GM18519 (cell line): Measurements from ENCODE around the gene ILKAP.

Source experiments
- ATAC-seq: cut with Tn5 transposase; IDR thresholded peaks from one replicate; pipeline ENCODE4 v1.9.1; 2021; ENCODE audit warnings: mild to moderate bottlenecking, moderate library complexity; ENCODE audit not compliant: unreplicated experiment, low FRiP score

The ILKAP gene

DNA sequence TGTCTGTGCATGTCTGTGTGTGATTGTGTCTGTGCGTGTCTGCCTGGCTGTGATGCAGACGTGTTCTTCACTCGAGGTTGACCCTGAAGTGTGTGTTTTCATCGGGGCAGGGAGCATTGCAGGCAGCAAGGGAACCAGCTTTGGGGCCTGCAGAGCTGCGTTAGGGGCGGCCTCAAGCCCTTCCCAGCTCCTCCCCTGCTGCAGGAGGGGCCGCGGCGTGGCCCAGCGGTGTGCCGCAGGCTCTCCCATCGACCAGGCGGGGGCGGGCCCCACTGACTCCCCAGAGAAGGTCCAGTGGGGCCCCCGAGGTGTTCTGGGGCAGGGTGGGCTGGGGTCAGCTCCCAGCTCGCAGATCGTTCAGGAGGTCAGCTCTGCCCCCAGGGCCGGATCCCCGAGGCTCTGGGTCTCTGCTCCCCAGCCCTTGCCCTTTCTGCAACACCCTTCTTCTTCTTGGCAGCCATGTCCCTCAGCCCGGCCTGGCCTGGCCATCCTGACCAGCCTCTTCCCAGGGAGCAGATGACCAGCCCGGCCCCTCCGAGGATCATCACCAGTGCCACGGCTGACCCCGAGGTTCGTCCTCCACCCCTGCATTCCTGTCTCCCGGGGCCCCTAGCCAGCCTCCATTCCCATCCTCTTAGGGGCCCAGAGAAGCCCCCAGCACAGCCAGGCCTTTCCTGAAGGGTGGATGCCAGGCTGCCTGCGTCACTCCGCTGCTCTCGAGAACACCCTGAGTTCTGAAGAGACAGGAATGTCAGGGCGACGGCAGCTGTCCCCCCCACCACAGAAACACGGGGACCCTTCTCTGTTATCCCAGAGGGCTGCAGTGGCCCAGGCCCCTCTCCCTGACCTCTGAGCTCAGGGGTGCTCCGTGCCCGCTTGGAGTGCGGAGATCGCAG is 76.1 kb downstream of the ILKAP start:
- no peak for ATAC-seq

DNA sequence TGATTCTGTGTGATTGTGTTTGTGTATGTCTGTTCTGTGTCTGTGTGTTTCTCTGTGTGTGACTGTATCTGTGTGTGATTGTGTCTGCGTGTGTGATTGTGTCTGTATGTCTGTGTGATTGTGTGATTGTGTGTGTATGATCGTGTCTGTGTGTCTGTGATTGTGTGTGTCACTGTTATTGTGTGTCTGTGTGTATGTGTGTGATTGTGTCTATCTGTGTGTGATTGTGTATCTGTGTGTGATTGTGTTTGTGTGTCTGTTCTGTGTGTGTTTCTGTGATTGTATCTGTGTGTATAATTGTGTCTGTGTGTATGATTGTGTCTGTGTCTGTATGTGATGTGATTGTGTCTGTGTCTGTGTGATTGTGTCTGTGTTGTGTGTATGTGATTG is 76.7 kb downstream of the ILKAP start:
- no peak for ATAC-seq

DNA sequence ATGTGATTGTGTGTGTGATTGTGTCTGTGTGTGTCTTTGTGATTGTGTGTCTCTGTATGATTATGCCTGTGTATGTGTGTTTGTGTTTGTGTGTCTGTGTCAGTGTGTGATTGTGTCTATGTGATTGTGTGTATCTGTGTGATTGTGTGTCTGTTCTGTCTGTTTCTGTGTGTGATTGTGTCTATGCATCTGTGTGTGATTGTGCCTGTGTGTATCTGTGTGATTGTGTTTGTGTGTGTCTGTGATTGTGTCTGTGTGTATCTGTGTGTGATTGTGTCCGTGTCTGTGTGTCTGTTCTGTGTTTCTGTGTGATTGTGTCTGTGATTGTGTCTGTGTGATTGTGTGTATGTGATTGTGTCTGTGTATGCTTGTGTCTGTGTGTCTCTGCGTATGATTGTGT is 77.2 kb downstream of the ILKAP start:
- no peak for ATAC-seq

DNA sequence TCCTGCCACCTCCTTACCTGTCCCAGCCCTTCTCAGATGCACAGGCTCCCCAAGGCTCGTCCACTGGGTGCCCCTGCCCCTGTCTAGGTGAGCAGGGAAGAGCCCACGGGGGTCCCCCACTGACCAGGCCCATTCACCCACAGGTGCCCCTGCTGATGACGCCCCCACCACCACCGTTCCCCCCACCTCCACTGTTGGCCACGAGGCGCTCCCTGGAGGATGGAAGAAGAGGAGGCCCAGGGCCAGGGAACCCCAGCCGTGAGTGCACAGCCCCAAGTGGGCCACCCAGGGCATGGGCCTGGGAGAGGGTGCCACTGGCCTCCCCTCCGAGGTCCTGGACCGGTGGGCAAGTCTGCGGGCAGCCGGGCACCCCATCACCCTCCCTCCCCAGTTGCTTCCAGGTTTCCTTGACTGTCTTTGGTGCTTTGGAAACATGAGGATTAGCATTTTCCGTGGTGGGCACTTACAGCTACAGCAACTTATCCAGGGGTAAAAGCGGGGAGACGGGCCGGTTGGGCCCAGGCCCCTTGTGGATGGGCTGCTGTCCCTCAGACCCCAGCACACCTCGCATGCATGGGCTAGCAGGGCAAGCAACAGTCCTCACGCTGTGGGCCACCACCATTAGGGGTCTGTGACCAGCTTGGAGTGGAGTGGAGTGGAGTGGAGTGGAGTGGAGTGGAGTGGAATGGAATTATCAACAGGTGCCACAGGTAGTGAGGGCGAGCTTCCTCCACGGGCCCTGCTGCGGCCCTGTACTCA is 78.2 kb downstream of the ILKAP start:
- no peak for ATAC-seq

DNA sequence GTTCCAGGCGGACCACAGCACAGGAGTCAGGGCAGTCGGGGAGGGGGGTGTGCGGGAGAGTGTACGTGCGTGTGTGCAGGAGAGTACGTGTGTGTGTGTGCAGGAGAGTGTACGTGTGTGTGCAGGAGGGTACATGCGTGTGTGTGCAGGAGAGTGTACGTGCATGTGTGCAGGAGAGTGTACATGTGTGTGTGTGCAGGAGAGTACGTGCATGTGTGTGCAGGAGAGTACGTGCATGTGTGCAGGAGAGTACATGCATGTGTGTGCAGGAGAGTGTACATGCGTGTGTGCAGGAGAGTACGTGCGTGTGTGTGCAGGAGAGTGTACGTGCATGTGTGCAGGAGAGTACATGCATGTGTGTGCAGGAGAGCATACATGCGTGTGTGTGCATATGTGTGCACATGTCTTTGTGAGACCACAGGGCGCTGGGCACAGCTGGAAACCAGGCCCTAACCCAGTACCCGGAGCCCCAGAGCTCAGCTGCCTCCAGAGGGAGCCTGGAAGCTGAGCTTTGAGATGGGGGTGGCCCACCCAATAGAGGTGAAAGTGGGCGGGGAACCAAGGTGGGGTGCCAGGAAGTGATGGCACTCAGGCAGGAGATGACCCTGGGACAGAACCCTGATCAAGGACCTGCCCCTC is 78.9 kb downstream of the ILKAP start:
- no peak for ATAC-seq

DNA sequence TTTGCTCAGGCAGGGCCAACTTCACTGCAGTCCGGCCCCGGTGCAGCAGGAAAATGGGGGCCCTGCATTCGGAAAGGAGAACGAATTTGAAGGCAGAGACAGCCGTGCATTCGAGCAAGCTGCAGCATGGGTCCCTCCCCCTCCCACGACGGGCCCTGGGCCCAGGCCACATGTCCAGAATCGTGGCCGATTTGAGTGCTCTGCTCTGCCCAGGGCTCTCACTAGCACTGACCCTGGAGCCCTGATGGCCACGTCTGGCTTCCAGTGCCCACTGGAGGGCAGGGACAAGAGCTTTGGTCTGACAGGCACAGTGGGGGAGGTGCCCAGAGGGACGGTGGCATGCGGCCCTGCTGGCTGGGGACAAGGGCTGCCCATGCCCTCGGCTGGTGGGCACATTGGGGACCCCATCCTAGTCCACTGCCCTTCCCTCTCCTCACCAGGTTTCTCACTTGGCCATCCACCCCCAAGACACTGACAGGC is 79.5 kb downstream of the ILKAP start:
- no peak for ATAC-seq

DNA sequence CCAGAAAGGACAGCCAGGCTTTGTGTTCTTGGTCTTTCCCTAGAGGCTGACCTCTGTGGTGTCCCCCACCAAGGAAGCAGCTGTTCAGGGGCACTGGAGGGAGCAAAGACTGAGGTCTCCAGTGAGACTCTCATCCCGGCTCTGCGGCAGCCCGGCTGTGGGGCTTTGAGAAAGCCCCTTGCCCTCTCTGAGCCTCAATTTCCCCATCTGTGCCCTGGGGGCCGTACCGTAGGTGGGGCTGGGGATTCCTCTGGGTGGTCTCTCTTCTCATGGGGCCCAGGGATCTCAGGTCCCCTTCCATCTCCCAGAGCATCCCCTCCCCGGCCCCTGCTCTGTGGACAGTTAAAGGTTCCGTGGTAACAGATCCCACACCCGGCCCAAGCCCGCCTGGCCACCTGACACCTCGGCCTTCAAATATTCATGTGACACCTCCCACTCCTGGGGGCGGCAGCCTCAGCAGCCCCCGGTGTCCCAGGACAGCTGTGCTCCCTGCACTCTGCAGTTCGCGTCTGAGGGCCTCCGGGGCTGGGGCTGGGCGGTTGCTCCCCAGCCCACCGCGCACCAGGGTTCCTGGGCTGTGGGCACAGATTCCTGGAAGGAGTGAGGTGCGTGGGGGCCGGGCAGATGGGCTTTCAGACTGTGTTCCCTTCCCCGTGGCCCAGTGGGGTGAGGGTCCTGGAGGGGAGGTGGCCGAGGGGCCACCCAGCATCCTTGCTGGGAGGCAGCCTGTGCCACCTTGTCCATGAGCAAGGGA is 80.1 kb downstream of the ILKAP start:
- ATAC-seq: no peak

DNA sequence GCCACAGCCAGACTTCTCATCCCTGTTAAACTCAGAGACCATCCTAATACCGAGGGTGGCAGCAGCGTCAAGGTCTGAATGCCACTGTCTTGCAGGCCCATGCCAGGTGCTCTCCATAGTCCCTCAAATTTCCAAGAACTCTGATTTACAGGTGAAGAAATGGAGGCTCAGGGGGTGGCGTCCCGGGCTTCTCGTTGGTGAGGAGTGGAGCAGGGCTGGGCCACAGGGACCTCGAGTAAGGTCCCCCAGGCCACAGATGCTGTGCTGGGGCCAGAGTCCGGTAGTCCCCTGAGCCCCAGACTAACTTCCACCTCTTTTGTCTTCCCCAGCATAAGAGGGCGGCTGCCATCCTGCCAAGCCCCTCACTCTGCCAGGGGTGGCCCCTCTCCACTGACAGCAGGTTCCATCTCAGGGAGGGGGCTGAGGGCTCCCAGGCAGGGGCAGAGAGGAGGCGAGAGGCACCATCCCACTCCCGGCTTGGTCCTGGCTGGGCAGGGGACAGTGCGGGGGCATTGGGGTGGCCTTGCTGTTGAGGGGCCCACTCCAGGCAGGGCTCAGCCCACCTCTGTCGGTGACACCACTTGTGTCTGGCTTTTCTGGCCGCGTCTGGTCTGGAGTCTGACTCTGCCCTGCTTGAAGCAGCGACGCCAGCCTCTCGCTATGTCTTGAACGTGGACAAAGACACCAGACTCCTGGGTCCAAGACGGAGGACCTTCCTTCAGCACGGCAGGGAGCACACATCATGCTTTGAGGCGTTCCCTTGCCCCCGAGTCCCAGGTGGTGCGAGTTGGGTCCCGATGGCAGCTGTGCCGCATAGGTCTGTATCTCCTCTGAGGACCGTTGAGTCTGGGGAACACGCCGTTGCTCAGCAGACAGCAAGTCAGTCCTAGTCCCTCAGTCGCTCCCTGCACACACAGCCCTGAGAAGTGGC is 80.9 kb downstream of the ILKAP start:
- no peak for ATAC-seq

DNA sequence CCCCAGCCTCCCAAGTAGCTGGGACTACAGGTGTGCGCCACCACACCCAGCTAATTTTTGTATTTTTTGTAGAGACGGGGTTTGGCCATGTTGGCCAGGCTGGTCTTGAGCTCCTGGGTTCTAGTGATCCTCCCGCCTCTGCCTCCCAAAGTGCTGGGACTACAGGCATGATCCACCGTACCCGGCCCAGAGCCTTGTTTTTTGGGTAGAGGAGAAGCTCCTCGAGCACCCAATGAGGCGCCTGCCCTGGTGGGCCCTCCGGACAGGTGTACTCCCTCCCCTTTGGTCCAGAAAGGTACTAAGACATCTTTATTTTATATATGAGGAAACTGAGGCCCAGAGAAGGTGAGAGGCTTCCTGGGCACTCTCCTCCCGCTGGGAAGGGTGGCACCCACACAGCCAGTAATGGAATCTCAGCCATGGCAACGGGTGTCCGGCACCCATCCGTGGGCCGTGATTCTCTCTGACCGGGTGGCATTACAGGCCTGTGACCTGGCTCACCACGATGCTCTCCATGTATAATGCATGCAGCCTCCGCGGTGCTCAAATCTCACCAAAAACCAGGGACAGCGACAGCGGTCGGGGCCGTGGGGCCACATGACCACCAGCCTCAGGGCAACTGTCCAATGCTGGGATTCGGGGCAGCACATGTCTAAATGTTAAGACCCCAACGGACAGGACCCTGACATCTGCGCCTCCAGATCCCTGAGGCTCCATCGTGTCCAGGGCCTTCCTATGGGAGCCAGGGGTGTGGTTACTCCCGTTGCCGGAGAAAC is 81.8 kb downstream of the ILKAP start:
- no peak for ATAC-seq

DNA sequence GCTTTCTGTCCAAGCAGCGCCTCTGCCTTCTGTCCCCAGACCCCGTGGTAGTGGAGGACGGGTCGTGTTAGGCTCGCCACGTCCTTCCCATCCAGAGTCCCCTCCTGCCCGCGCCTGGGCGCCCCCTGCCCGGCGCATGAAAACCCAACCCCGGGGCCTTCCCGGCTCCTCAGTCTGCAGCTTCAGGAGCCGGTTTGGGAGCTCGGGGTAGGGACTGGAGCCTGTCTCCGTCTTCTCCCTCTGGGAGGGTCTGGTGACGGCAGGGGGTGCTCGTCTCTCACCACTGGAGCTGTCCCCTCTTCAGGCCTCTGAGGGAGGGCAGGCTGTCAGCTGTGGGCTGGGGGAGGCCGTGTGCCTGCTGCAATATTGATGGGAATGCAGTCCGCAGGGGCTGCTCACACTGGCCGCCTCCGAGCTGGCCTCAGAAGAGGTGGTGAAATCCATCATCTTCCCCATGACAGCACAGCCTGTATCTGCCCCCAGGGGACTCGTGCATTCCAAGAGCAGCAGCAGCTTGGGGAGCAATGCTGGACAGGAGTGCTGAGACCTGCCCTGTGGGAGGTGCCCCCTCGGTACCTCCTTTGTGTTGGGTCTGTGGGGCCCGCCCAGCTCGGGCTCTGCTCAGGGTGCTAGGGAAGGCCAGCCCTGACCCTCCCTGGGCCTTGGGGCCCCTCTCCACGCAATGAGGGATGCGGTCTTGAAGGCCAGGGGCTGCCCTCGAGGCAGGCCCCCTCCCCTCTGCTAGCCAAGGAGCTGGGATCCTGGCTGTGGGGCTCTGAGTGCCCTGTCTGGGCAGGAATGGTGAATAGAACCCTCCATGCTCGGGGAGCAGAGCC is 82.8 kb downstream of the ILKAP start:
- ATAC-seq: no peak
